HG03135 (cell line): ENCODE data around the gene CALHM5.
"Not testable (repeated sequence)": the region's sequence is repeated elsewhere in the genome, so short reads cannot be mapped to it uniquely, and the experiment has no call there.

Experiments used
- ATAC-seq: cut with Tn5 transposase; IDR thresholded peaks from one replicate; pipeline ENCODE4 v1.9.1; 2021; ENCODE audit warnings: mild to moderate bottlenecking, moderate library complexity; ENCODE audit not compliant: unreplicated experiment

Gene CALHM5, protein sequence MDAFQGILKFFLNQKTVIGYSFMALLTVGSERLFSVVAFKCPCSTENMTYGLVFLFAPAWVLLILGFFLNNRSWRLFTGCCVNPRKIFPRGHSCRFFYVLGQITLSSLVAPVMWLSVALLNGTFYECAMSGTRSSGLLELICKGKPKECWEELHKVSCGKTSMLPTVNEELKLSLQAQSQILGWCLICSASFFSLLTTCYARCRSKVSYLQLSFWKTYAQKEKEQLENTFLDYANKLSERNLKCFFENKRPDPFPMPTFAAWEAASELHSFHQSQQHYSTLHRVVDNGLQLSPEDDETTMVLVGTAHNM

GRCh38 chr6:116511424-116512110 is at the start of gene CALHM5:
TSS of gene CALHM5 (plus strand) at chr6:116511639. CDS start at chr6:116511697, 58 bp downstream.
- no peak for ATAC-seq

DNA sequence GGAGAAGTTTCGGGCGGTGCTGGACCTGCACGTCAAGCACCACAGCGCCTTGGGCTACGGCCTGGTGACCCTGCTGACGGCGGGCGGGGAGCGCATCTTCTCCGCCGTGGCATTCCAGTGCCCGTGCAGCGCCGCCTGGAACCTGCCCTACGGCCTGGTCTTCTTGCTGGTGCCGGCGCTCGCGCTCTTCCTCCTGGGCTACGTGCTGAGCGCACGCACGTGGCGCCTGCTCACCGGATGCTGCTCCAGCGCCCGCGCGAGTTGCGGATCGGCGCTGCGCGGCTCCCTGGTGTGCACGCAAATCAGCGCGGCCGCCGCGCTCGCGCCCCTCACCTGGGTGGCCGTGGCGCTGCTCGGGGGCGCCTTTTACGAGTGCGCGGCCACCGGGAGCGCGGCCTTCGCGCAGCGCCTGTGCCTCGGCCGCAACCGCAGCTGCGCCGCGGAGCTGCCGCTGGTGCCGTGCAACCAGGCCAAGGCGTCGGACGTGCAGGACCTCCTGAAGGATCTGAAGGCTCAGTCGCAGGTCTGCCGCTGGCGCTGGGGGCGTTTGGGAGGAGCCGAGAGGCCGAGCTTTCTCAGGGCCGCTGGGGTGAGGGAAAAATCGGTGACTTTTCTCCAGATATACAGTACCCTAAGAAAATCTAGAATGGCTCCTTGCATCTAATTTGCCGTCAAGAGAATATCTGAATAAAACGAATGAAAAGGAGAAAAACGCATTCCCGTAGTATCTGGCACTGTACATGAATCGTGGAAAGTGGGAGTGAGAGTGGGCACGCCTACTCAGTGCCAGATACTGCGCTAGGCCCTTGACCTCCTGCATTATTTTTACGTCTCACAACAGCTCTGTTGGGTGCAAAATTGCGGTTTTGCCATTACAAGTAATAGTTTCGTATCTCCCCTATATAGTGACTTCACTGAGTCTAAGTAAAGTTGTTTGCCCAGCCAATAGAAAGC is 49.2 kb upstream of the CALHM5 start:
- ATAC-seq: peak; percentile 87

GRCh38 chr6:116463301-116463700 is 48.1 kb upstream of the CALHM5 start:
- ATAC-seq: no peak

GRCh38 chr6:116465246-116465645 is 46.2 kb upstream of the CALHM5 start:
- ATAC-seq: no peak

GRCh38 chr6:116467096-116467495 is 44.3 kb upstream of the CALHM5 start:
- ATAC-seq: no peak

GRCh38 chr6:116467514-116467913 is 43.9 kb upstream of the CALHM5 start:
- no peak for ATAC-seq

DNA sequence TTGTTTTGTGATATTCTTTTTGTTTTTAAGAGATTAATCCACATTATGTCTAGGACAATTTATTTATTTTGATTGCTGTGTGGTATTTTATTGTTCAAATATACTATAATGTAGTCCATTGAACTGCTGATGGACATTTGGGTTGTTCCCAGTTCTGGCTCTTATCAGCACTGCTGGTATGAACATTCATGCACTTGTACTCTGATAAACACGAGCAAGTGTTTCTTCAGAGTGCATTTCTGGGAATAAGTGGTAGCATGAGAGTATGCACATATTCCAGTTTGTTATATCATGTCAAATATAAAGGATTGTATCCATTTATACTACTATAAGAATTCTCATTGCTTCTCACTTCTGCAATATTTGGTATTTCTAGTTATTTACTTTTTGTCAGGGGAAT is 43.1 kb upstream of the CALHM5 start:
- no peak for ATAC-seq

GRCh38 chr6:116471531-116471930 is 39.9 kb upstream of the CALHM5 start:
- no peak for ATAC-seq

- ATAC-seq: no peak
Observed at GRCh38 chr6:116472706-116473105, 38.7 kb upstream of the CALHM5 start.

DNA sequence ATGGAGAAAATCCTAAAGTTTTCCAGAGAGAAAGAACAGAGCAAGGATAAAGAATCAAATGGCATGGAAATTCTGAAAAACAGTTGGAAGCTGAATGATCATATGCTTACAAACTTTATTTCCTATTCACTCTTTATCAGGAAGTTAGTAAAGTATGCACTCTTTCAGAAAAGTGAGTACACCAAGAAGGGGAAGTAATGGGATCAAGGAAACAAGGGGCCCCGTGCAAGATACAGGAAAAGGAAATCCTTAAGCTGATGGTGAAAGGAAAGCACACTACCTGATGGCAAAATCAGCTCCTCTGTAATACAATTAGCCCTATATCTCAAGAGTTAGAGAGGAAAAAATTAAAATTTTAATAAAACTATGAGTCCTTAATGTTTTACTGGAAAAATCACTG is 36.3 kb upstream of the CALHM5 start:
- ATAC-seq: no peak

DNA sequence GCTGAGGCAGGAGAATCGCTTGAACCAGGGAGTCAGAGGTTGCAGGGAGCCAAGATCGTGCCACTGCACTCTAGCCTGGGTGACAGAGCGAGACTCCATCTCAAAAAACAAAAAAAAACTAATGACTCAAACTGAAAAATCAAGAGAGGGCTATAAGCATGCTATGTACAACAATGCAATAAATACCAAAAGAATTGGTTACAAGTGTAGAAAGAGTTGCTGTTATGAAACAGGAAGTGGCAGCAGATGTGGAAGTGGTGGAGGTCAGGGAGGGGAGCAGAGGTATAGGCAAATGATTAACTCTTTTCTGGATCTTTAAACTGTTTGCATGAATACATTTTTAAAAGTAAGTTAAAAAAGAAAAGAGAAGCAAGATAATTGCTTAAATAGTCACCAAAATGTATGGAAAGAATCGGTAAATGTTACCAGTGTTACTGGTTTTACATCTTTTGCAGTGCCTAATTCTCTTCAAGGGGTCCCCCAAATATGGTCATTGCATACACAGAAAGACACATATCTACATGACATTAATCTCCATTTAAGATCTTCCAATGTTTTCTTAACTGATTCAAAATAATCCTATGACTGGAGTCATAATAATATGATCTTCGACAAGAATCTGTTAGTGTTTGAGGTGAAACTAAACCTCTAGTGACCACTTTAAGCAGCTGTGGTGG is 35.3 kb upstream of the CALHM5 start:
- ATAC-seq: peak; percentile 100

GRCh38 chr6:116482780-116483179 is 28.7 kb upstream of the CALHM5 start:
- ATAC-seq: no peak

- ATAC-seq: no peak
Observed at GRCh38 chr6:116483616-116484015, 27.8 kb upstream of the CALHM5 start.

DNA sequence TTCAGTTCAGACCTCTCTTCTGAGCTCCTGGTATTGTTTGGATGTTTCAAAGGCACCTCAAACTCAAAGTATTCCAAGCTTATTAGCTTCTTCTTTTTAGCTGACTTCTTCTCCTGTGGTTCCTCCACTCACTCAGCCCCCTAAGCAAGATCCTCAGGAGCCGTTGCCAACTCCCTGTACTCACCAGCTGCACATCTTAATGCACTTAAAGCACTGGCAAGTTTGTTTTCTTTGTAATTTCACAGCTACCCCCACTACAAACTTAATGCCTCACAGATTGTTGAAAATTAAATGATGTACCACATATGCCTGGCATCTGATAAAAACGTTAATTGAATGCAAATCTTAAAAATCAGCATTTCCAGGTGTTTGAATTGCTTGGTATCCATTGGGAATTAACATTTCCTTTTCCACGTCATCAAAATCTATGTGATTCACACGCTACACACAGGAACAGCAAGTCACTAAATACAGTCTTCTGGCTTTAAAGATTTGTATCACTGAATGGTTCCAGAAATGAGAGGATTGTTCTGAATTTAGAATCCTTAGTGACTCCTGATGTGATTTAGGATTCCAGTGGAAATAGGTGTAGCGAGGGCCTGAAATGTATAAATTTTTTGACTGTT is 25.8 kb upstream of the CALHM5 start:
- ATAC-seq: no peak

DNA sequence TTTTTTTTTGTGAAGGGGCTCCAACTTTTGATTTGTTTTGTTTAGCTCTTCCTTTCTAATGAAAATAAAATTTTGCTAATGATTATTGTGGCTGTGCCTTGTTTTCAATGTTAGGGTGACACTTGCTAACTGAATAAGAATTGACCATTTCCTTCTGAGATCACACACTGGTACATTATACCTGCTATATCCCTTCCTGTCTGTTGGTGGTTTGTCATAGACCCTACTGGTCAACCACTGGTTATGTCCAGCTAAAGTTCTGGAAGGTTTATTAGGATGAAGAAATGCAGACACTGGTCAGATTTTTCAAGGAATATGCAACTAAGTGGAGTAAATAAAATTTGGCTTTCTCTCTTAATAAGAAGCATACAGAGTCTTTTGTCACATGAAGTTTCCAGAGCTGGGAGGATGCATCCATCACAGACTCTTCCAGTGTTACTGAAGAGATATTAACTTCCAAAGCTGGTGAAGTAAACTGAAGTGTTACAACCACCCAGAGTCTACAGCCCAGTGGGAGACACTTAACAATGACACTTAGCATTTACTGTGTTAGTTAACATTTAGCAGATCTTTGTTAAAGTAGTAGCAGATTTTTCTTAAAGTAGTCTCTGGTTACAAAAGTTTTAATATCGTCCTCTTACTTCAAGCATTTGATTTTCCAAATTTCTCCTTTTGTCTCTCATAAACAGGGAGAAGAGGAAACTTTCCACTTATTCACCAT is 19.7 kb upstream of the CALHM5 start:
- no peak for ATAC-seq

DNA sequence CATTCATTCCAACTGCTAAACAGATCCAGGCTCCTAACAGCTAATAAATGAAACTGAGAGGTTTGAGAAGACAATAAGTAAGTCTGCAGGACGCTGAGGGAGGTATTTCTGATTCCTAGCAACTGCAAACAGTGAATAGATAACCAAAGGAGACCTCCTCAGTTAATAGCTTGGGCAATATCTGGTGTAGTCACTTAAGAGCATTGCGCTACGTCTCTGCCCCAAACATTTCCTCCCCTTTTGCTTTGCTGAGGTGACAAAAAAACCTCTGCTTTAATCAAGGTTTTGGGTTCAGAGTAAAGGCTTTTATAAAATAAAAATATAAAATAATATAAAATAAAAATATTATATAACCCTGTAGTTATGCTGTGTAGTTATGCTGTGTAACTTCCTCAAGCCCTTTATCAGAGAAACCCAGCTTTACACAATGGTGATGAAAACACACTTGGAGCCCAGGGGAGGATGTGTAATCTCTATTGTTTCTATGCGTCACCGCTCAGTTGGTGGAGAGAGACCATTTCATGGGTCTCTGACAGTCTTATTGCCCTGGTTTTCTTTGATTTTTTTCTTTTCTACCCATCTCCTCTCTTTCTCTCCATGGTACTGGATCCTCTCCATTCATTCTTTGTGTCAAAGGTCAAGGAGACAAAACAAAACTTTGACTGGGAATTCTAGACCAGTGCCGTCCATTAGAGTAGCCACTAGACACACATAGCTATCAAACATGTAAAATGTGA is 18.9 kb upstream of the CALHM5 start:
- ATAC-seq: no peak

- ATAC-seq: not testable (repeated sequence)
Observed at GRCh38 chr6:116495161-116495560, 16.3 kb upstream of the CALHM5 start.

DNA sequence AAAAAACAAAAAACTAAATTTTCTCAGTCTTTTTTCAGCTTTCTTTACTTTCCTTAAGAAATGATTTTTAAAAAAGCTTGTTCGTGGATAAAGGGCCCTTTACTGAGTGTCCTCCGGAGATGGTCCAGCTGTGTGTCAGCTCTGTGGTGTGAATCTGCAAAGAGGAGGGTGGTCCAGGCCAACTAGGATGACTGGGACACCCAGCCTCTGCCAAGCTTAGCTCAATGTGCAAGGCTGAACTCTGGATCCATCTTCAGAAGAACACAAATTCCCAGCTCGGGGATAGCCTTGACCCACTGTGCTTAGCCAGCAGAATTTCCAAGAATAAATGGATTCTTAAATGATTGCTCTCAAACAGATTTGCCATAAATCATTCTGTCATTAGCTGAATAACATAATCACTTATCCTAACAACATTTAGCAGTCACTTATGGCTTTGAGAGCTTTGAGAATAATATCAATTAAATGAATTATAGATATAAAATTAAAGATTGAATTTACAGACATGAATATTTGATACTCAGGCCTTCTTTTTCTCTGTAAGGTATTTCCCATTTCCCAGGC is 14.2 kb upstream of the CALHM5 start:
- no peak for ATAC-seq

DNA sequence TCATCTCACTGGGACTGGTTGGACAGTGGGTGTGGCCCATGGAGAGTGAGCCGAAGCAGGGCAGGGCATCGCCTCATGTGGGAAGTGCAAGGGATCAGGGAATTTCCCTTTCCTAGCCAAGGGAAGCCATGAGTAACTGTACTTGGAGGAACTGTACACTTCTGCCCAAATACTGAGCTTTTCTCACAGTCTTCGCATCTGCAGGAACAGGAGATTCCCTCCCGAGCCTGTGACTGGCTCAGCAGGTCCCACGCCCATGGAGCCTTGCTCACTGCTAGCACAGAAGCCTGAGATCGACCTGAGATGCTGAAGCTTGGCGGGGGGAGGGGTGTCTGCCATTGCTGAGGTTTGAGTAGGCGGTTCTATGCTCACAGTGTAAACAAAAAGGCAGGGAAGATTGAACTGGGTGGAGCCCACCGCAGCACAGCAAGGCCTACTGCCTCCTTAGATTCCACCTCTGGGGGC is 10.4 kb upstream of the CALHM5 start:
- ATAC-seq: no peak
